Stomach (tissue), 9 donors: ENCODE measurements around the gene FNBP1L. TPM values are rescaled to one million over a fixed set of nuclear protein-coding genes. Genes with fewer than 3 reads are reported as not detected.

Experiments
- DNase-seq, 2 donors: peaks; one replicate each; pipeline versions ENCODE4 v3.0.0 to v3.0.0-alpha.2; 2013 to 2019
- H3K27ac ChIP-seq, 5 donors: fragments of 200-600 bp in 4 of 5; sonication (generic) in 4 of 5; one replicate each; pipeline ENCODE4 v1.5.1; 2013 to 2019; ENCODE audit warnings: mild to moderate bottlenecking in 1 of 5, moderate library complexity in 1 of 5
- H3K27me3 ChIP-seq, 3 donors: fragments of 200-600 bp; sonication (generic); one replicate each; pipeline ENCODE4 v1.5.1; 2017 to 2019; ENCODE audit warnings: mixed run types in 1 of 3
- H3K36me3 ChIP-seq, 4 donors: fragments of 200-600 bp; sonication (generic); 1 replicate in 3 of 4; 2 replicates in 1 of 4; pipeline ENCODE4 v1.5.1; 2016 to 2019
- H3K4me1 ChIP-seq, 4 donors: fragments of 200-600 bp; sonication (generic); one replicate each; pipeline ENCODE4 v1.5.1; 2016 to 2019
- H3K4me3 ChIP-seq, 4 donors: fragments of 200-600 bp; sonication (generic) in 3 of 4; one replicate each; pipeline ENCODE4 v1.5.1; 2016 to 2019; ENCODE audit warnings: mild to moderate bottlenecking in 1 of 4
- H3K9me3 ChIP-seq, 4 donors: fragments of 200-600 bp; sonication (generic); one replicate each; pipeline ENCODE4 v1.5.1; 2016 to 2019
- EP300 ChIP-seq: sonication (generic); formaldehyde crosslinking; IDR thresholded peaks from one replicate; pipeline ENCODE4 v1.6.1; 2017; ENCODE audit warnings: antibody characterized with exemption
- POLR2A ChIP-seq, 4 donors: fragments of 450-650 bp; IDR thresholded peaks; one replicate each; pipeline ENCODE4 v1.6.1; 2016; ENCODE audit warnings: antibody characterized with exemption in 4 of 4, control low read depth in 2 of 4, mild to moderate bottlenecking in 1 of 4, moderate library complexity in 1 of 4
- POLR2AphosphoS5 ChIP-seq, 3 donors: sonication (generic); formaldehyde crosslinking; IDR thresholded peaks; one replicate each; pipeline ENCODE4 v1.6.1; 2016; ENCODE audit warnings: antibody characterized with exemption in 3 of 3
- WGBS, 5 donors: extraction: QIAGEN DNeasy Blood & Tissue Kit in 3 of 5; methylation state at CpG; one replicate each; pipeline versions ENCODE4 v1.1.5 to v1.1.7; 2013 to 2018; 5-methylcytosine and 5-hydroxymethylcytosine counted together
- intact Hi-C: fragments of 100-400 bp; cut with DNase I; formaldehyde crosslinking; loops from one replicate; pipeline ENCODE4 v1.15.1; 2023; ENCODE audit warnings: low total_unique reads
- polyA plus RNA-seq, 3 donors: library from polyadenylated mRNA; stranded (reverse); fragments of 200-250 nt; gene quantifications; one replicate each; pipeline ENCODE4 v1.2.3, GENCODE V29; 2013
- total RNA-seq, 5 donors: library from RNA; depleted of rRNA; stranded (reverse); fragments of >200 nt; gene quantifications; one replicate each; pipeline versions ENCODE4 v1.1.0 to v1.2.3, GENCODE V29; 2014 to 2016
- TF ChIP-seq, protein P1 (sequence below), 7 experiments: fragments of 450-650 bp in 4 of 7; fragments of 200-600 bp in 3 of 7; sonication (generic) in 3 of 7; IDR thresholded peaks; one replicate each; pipeline ENCODE4 v1.5.1; 2016 to 2019; ENCODE audit warnings: antibody characterized with exemption in 7 of 7, control low read depth in 2 of 7, mild to moderate bottlenecking in 1 of 7
- donor health status: healthy with polysubstance abuse.
- donor health status: Bipolar disorder and iron deficiency.
- donor health status: healthy.

FNBP1L gene
- total and polyA plus RNA-seq, 8 donors: 9.2 to 74.0 (median 29.2) TPM

DNA sequence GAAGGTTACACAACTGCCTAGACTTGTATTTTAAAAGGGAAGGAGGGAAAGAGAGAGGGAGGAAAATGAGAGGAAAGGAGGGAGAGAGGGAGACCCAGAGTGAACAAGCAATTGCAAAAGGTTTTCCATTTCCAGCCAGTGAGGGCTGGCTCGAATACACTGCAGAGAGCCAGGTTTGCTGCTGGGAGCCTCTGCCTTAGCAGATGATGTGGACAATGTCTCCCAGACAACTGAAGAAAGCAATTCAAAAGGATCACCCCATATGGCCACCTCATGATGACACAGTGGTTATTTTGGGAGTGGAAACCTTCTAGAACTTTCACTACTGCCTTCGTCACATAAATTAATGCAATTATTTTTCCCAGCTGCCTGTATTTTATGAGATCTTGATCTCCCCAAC lies 147.3 kb downstream of the FNBP1L start:
- no peak overlapping the region for H3K4me3 ChIP-seq
- TF ChIP-seq, protein P1, sequence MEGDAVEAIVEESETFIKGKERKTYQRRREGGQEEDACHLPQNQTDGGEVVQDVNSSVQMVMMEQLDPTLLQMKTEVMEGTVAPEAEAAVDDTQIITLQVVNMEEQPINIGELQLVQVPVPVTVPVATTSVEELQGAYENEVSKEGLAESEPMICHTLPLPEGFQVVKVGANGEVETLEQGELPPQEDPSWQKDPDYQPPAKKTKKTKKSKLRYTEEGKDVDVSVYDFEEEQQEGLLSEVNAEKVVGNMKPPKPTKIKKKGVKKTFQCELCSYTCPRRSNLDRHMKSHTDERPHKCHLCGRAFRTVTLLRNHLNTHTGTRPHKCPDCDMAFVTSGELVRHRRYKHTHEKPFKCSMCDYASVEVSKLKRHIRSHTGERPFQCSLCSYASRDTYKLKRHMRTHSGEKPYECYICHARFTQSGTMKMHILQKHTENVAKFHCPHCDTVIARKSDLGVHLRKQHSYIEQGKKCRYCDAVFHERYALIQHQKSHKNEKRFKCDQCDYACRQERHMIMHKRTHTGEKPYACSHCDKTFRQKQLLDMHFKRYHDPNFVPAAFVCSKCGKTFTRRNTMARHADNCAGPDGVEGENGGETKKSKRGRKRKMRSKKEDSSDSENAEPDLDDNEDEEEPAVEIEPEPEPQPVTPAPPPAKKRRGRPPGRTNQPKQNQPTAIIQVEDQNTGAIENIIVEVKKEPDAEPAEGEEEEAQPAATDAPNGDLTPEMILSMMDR (IDR thresholded peaks at IDR 0.05): no peak
- TF ChIP-seq EP300: no peak
- H3K27me3 ChIP-seq: no peaks in the 10 kb centered on the region
- 71 to 82% (median 78%) methylated on average over 2 of the region's 2 CpGs for whole genome bisulfite sequencing, 5 donors
- peaks cover 0 to 11% (median under 1%) of the 10 kb centered on the region in 4 donors for H3K36me3 ChIP-seq
- H3K27ac ChIP-seq: peak overlapping the region in 1 of 5 donors; percentile 31
- no peaks in the 10 kb centered on the region for H3K9me3 ChIP-seq
- intact Hi-C loops: no loop called here
- DNase-seq: peak in 1 of 2 donors; percentile 41
- H3K4me1 ChIP-seq: peaks cover 55 to 93% (median 76%) of the 10 kb centered on the region in 4 donors

DNA sequence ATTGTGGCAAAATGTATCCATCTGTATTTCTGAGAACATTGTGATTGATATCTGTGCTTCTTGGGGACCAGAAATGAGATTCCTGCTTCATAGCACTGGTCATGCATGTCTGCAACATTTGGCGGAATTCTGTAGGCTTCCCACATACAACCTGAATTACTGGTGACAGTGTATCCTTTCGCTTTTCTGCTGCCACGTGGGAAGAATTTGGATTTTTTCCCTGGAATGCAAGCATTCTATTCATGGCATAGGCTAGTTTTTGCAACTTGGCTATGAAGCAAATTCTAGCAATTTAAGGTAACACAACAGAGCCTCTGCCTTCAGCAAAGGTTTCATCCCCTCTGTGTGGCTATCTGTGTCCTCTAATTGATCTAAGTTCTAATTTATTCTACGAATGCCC lies 147.8 kb downstream of the FNBP1L start:
- H3K4me3 ChIP-seq: no peak overlapping the region
- H3K9me3 ChIP-seq: no peaks in the 10 kb centered on the region
- WGBS, 5 donors: 68 to 84% (median 79%) methylated on average over 4 of the region's 4 CpGs
- H3K36me3 ChIP-seq: peaks cover 0 to 6% (median 0%) of the 10 kb centered on the region in 4 donors
- intact Hi-C loops: no loop called here
- no peaks in the 10 kb centered on the region for H3K27me3 ChIP-seq
- DNase-seq: no peak
- peak overlapping the region in 2 of 5 donors; percentile 8 to 31 for H3K27ac ChIP-seq
- TF ChIP-seq POLR2AphosphoS5 (IDR thresholded peaks at IDR 0.05) (no peak), EP300 (no peak), POLR2A (IDR thresholded peaks at IDR 0.05) (no peak)
- TF ChIP-seq, protein P1 (IDR thresholded peaks at IDR 0.05): no peak
- H3K4me1 ChIP-seq: peaks cover 59 to 96% (median 81%) of the 10 kb centered on the region in 4 donors

DNA sequence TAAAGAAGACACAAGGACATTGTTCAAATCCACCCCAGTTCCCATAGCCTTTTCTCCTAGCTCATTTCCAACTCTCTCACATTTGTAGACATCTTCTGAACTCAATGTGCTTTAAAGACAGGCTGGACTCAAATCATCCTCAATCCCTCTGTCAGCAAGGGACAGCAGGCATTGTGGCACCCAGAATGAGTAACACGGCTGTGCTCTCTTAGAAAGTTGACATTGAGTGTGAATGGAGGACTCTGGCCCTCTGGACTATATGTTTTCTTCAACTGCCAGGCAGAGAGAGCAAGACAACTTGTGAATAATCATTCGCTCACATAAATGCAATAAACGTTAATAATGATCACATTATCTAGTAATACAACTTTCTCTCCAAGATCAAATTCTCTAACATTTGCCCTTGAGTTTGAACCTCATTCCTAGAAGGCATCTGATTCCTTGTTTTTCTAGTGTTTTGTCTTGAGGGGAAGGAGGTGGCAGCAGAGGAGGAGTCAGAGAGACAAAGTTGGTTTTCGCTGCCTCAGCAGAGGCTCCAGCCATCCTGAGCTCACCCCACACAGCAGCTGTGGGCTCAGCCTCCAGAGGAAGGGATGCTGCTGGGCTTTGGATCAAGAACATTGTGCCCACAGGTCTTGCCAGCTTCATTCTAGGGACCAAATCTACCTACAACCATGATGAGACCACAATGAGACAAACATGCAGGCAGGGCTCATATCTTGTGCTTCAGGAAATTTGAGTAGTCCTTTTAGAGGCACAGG lies 148.6 kb downstream of the FNBP1L start:
- Histone ChIP-seq H3K4me1 (peaks cover 60 to 98% (median 83%) of the 10 kb centered on the region in 4 donors), H3K27me3 (no peaks in the 10 kb centered on the region), H3K4me3 (no peak overlapping the region), H3K36me3 (peaks cover 0 to 6% (median 0%) of the 10 kb centered on the region in 4 donors), H3K9me3 (no peaks in the 10 kb centered on the region), H3K27ac (peak overlapping the region in 3 of 5 donors; percentile 6 to 31 (median 8))
- TF ChIP-seq POLR2A (IDR thresholded peaks at IDR 0.05) (no peak), EP300 (no peak), POLR2AphosphoS5 (IDR thresholded peaks at IDR 0.05) (no peak)
- TF ChIP-seq, protein P1 (IDR thresholded peaks at IDR 0.05): no peak
- DNase-seq: no peak
- 75 to 85% (median 80%) methylated on average over 4 of the region's 4 CpGs for WGBS, 5 donors
- intact Hi-C loops: no loop called here

DNA sequence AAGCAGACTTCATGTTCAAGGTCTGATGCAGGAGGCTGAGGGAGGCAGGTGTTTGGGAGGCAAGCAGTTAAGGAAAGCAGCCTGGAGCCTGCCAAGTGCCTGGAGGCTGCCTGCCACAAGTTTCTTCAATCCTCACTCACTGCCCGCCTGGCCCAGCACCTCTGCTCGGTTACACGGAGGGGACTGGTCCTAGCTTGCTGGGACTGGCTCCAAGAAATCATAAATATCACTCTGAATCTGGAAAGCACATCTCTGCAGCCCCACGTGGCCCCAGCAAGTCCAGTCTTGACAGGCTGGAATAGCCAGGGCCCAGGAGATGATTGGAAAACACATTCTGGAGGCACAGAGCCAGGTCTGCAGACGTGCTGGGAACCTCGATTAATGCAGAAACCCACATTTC lies 149.8 kb downstream of the FNBP1L start:
- intact Hi-C loops: no loop called here
- Histone ChIP-seq H3K27ac (peak overlapping the region in 3 of 5 donors; percentile 1 to 31 (median 17)), H3K4me3 (no peak overlapping the region), H3K9me3 (no peaks in the 10 kb centered on the region), H3K4me1 (peaks cover 48 to 95% (median 77%) of the 10 kb centered on the region in 4 donors), H3K27me3 (no peaks in the 10 kb centered on the region), H3K36me3 (no peaks in the 10 kb centered on the region)
- TF ChIP-seq POLR2AphosphoS5 (IDR thresholded peaks at IDR 0.05): no peak
- no peak for TF ChIP-seq POLR2A (IDR thresholded peaks at IDR 0.05)
- TF ChIP-seq EP300: no peak
- TF ChIP-seq, protein P1 (IDR thresholded peaks at IDR 0.05): no peak
- DNase-seq: peak; percentile 61
- 15 to 40% (median 29%) methylated on average over 3 to 6 of the region's 6 CpGs for WGBS, 5 donors
